Tibial artery (tissue), 4 donors: Measurements from ENCODE around the gene HPX.

Experiments used
- DNase-seq, 2 donors: peaks; one replicate each; pipeline ENCODE4 v3.0.0-alpha.2; 2019
- H3K27ac ChIP-seq, 2 donors: fragments of 200-600 bp; sonication (generic) in 1 of 2; 1 replicate in 1 of 2; 2 replicates in 1 of 2; pipeline ENCODE4 v1.5.1; 2018 to 2019; ENCODE audit warnings: mild to moderate bottlenecking in 1 of 2
- H3K27me3 ChIP-seq, 2 donors: fragments of 200-600 bp; sonication (generic) in 1 of 2; one replicate each; pipeline versions ENCODE4 v1.5.1 to v1.6.0; 2016 to 2019
- H3K36me3 ChIP-seq, 3 donors: fragments of 200-600 bp; sonication (generic) in 2 of 3; one replicate each; pipeline ENCODE4 v1.5.1; 2016 to 2019; ENCODE audit warnings: mild to moderate bottlenecking in 2 of 3
- H3K4me1 ChIP-seq, 4 donors: fragments of 200-600 bp; sonication (generic) in 2 of 4; 1 replicate in 3 of 4; 2 replicates in 1 of 4; pipeline ENCODE4 v1.5.1; 2016 to 2019
- H3K4me3 ChIP-seq, 2 donors: fragments of 200-600 bp; sonication (generic) in 1 of 2; 1 replicate in 1 of 2; 2 replicates in 1 of 2; pipeline ENCODE4 v1.5.1; 2018 to 2019; ENCODE audit warnings: mild to moderate bottlenecking in 2 of 2
- H3K9me3 ChIP-seq, 3 donors: fragments of 200-600 bp; sonication (generic) in 1 of 3; one replicate each; pipeline ENCODE4 v1.5.1; 2016 to 2019
- CTCF ChIP-seq, 2 experiments: fragments of 200-600 bp in 1 of 2; fragments of 450-650 bp in 1 of 2; IDR thresholded peaks; one replicate each; pipeline ENCODE4 v1.5.1; 2017 to 2019; ENCODE audit warnings: antibody characterized with exemption in 2 of 2, mild to moderate bottlenecking in 1 of 2, moderate library complexity in 1 of 2
- intact Hi-C: fragments of 100-400 bp; cut with DNase I; formaldehyde crosslinking; loops from one replicate; pipeline ENCODE4 v1.15.0; 2023; ENCODE audit warnings: low total_unique reads

The HPX gene

GRCh38 chr11:6385046-6385777 lies 55.6 kb downstream of the HPX start:
- Histone ChIP-seq H3K4me3 (no peak overlapping the region), H3K36me3 (no peaks in the 10 kb centered on the region), H3K4me1 (peaks cover 0 to 10% (median 3%) of the 10 kb centered on the region in 4 donors), H3K27me3 (no peaks in the 10 kb centered on the region), H3K9me3 (no peaks in the 10 kb centered on the region), H3K27ac (no peak overlapping the region)
- peak in 1 of 2 donors; percentile 7 for DNase-seq
- TF ChIP-seq CTCF (IDR thresholded peaks at IDR 0.05): no peak
- intact Hi-C loops: loop anchor here (10.0 kb wide), 1 partner anchor 120 kb away; no protein-coding TSS in a partner anchor
